Panc1 (cell line): ENCODE data around the gene AMD1. TPM values are rescaled to one million over a fixed set of nuclear protein-coding genes. Genes with fewer than 3 reads are reported as not detected.
"Not testable (repeated sequence)": the region's sequence is repeated elsewhere in the genome, so short reads cannot be mapped to it uniquely, and the experiment has no call there.

Source experiments
- ATAC-seq: fragments of 200-7000 bp; cut with Tn5 transposase; 2 replicates; pipeline ENCODE4 v1.9.1; 2020; ENCODE audit warnings: mild to moderate bottlenecking, moderate library complexity
- BruUV-seq: library from RNA; stranded (reverse); fragments of 400-500 nt; replicated peaks from 2 replicates; lab custom pipeline; 2021; lab: Mats Ljungman, UMichigan
- CTCF ChIA-PET: fragments of 300-600 bp; sonication (Branson Sonifier 250); formaldehyde crosslinking; loops from one replicate; lab custom pipeline; 2022; ENCODE audit warnings: antibody characterized with exemption; lab: Charles Lee
- POLR2A ChIA-PET: fragments of 300-600 bp; sonication (Branson Sonifier 250); formaldehyde crosslinking; loops from one replicate; lab custom pipeline; 2022; ENCODE audit warnings: antibody characterized with exemption; lab: Charles Lee
- DNase-seq: peaks from one replicate; pipeline ENCODE4 v3.0.0-alpha.2; 2010; ENCODE audit warnings: low read depth, low spot score
- H3K27ac ChIP-seq: 2 replicates; pipeline ENCODE4 v1.5.1; 2011; ENCODE audit warnings: mild to moderate bottlenecking, low read length, inconsistent platforms
- H3K27me3 ChIP-seq: fragments of 200-500 bp; sonication (Bioruptor generic); 2 replicates; pipeline ENCODE4 v1.6.0; 2014; ENCODE audit warnings: low read length, inconsistent platforms; ENCODE audit not compliant: control insufficient read depth, insufficient read depth
- H3K36me3 ChIP-seq: fragments of 200-500 bp; sonication (Bioruptor generic); 2 replicates; pipeline ENCODE4 v1.5.1; 2014; ENCODE audit warnings: inconsistent platforms, mild to moderate bottlenecking, low read length, moderate library complexity; ENCODE audit not compliant: control insufficient read depth, insufficient read depth
- H3K4me1 ChIP-seq: 2 replicates; pipeline ENCODE4 v1.5.1; 2011; ENCODE audit warnings: inconsistent platforms, mild to moderate bottlenecking, low read length, moderate library complexity; ENCODE audit not compliant: control insufficient read depth, insufficient read depth
- H3K4me3 ChIP-seq, 2 experiments: 2 replicates each; pipeline ENCODE4 v1.5.1; 2011 to 2012; ENCODE audit warnings: low read depth in 2 of 2, low read length in 2 of 2, mild to moderate bottlenecking in 2 of 2, inconsistent platforms in 1 of 2, moderate library complexity in 1 of 2
- H3K9me3 ChIP-seq: fragments of 200-500 bp; sonication (Bioruptor generic); 2 replicates; pipeline ENCODE4 v1.5.1; 2014; ENCODE audit warnings: low read depth, mild to moderate bottlenecking, inconsistent platforms, low read length, moderate library complexity; ENCODE audit not compliant: control insufficient read depth, insufficient read depth
- POLR2AphosphoS5 ChIP-seq: IDR thresholded peaks from 2 replicates; pipeline ENCODE4 v1.6.1; 2012; ENCODE audit warnings: mild to moderate bottlenecking, low read depth, low read length, moderate library complexity
- SIN3A ChIP-seq: IDR thresholded peaks from 2 replicates; pipeline ENCODE4 v1.6.1; 2012; ENCODE audit warnings: low read depth, mild to moderate bottlenecking, low read length, moderate library complexity, borderline replicate concordance; ENCODE audit not compliant: insufficient read depth
- TCF7L2 ChIP-seq: IDR thresholded peaks from 2 replicates; pipeline ENCODE4 v1.6.1; 2011; ENCODE audit warnings: mild to moderate bottlenecking, low read depth, low read length, inconsistent platforms
- in situ Hi-C: cut with HindIII; loops from 2 replicates; pipeline ENCODE4 v1.10.0; 2016; ENCODE audit warnings: low sequenced_read_pairs, low pct_unique_long_range_greater_than_20kb
- intact Hi-C: fragments of 100-400 bp; cut with micrococcal nuclease; formaldehyde crosslinking; loops from one replicate; pipeline ENCODE4 v1.10.0; 2022; ENCODE audit not compliant: unreplicated experiment
- total RNA-seq: library from RNA; stranded (reverse); gene quantifications from one replicate; pipeline ENCODE4 v1.2.1, GENCODE V29; 2021; ENCODE audit not compliant: unreplicated experiment
- TF ChIP-seq, protein P1 (sequence below): fragments of 450-650 bp; IDR thresholded peaks from 2 replicates; pipeline ENCODE4 v1.5.1; 2017; ENCODE audit warnings: mild to moderate bottlenecking
- TF ChIP-seq, protein P2 (sequence below), 2 experiments: IDR thresholded peaks; 2 replicates each; pipeline ENCODE4 v1.6.1; 2011 to 2012; ENCODE audit warnings: low read depth in 2 of 2, control low read depth in 1 of 2, low read length in 1 of 2, mild to moderate bottlenecking in 1 of 2, moderate library complexity in 1 of 2; ENCODE audit not compliant: insufficient read depth in 1 of 2

The AMD1 gene
- total RNA-seq, 1 experiment from 2014 or later, result 81.7 TPM

DNA sequence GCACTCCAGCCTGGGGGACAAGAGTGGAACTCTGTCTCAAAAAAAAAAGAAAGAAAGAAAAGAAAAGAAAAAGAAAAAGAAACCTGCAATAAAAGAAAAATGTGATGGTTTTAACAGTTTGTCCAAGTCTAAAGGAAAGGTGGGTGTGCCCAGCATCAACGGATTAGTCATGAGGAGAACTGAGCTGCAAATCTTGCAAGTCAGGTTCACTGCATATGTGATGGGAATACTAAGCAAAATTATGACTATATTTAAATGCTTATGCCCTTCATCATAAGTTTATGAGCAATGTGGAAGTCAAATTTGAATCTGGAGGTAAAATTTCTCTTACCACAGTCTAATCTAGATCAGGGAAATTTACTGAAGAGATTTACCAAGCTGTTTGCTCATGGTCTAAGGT, 46.2 kb upstream of the AMD1 start:
- TF ChIP-seq TCF7L2, result no peak
- Histone ChIP-seq H3K27me3 (no peaks in the 10 kb centered on the region; the same call in 1 of the 2 replicates), H3K4me3 (no peak overlapping the region), H3K4me1 (no peaks in the 10 kb centered on the region), H3K9me3 (no peaks in the 10 kb centered on the region), H3K27ac (no peak overlapping the region), H3K36me3 (no peaks in the 10 kb centered on the region)
- no peak for DNase-seq
- intact Hi-C loops, result no loop called here
- ATAC-seq, result no peak
- CTCF ChIA-PET, result no interaction called here
- BruUV-seq, result no TSS peak
- POLR2A ChIA-PET, result interaction anchor here (0.7 to 0.8 kb wide), 3 partner anchors 16 to 1100 kb away, joined by 4 to 5 read pairs (median 4); partner anchors contain the start of gene AMD1
- in situ Hi-C loops, result no loop called here

DNA sequence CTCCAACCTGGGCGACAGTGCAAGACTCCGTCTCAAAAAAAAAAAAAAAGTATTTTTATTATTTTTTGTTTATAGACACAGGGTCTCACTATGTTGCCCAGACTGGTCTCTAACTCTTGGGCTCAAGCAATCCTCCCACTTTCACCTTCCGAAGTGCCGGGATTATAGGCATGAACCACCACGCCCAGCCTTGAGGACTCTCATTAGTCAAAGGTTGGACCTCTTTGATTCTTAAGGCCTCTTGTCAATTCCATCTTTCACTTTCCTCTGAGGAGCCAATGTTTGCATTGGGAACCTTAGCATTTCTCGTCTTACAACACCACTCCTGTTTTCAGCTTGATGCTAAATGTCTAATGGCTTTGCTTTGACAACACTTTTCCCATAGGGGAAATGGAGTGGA, 43.2 kb upstream of the AMD1 start:
- DNase-seq (no peak), ATAC-seq (no peak)
- ChIA-PET CTCF (no interaction called here), POLR2A (no interaction called here)
- Histone ChIP-seq H3K27me3 (no peaks in the 10 kb centered on the region), H3K36me3 (no peaks in the 10 kb centered on the region), H3K9me3 (no peaks in the 10 kb centered on the region), H3K27ac (no peak overlapping the region), H3K4me3 (no peak overlapping the region), H3K4me1 (no peaks in the 10 kb centered on the region)
- TF ChIP-seq, protein P1, sequence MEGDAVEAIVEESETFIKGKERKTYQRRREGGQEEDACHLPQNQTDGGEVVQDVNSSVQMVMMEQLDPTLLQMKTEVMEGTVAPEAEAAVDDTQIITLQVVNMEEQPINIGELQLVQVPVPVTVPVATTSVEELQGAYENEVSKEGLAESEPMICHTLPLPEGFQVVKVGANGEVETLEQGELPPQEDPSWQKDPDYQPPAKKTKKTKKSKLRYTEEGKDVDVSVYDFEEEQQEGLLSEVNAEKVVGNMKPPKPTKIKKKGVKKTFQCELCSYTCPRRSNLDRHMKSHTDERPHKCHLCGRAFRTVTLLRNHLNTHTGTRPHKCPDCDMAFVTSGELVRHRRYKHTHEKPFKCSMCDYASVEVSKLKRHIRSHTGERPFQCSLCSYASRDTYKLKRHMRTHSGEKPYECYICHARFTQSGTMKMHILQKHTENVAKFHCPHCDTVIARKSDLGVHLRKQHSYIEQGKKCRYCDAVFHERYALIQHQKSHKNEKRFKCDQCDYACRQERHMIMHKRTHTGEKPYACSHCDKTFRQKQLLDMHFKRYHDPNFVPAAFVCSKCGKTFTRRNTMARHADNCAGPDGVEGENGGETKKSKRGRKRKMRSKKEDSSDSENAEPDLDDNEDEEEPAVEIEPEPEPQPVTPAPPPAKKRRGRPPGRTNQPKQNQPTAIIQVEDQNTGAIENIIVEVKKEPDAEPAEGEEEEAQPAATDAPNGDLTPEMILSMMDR, result no peak
- TF ChIP-seq POLR2AphosphoS5 (no peak), SIN3A (no peak), TCF7L2 (no peak)
- TF ChIP-seq, protein P2, sequence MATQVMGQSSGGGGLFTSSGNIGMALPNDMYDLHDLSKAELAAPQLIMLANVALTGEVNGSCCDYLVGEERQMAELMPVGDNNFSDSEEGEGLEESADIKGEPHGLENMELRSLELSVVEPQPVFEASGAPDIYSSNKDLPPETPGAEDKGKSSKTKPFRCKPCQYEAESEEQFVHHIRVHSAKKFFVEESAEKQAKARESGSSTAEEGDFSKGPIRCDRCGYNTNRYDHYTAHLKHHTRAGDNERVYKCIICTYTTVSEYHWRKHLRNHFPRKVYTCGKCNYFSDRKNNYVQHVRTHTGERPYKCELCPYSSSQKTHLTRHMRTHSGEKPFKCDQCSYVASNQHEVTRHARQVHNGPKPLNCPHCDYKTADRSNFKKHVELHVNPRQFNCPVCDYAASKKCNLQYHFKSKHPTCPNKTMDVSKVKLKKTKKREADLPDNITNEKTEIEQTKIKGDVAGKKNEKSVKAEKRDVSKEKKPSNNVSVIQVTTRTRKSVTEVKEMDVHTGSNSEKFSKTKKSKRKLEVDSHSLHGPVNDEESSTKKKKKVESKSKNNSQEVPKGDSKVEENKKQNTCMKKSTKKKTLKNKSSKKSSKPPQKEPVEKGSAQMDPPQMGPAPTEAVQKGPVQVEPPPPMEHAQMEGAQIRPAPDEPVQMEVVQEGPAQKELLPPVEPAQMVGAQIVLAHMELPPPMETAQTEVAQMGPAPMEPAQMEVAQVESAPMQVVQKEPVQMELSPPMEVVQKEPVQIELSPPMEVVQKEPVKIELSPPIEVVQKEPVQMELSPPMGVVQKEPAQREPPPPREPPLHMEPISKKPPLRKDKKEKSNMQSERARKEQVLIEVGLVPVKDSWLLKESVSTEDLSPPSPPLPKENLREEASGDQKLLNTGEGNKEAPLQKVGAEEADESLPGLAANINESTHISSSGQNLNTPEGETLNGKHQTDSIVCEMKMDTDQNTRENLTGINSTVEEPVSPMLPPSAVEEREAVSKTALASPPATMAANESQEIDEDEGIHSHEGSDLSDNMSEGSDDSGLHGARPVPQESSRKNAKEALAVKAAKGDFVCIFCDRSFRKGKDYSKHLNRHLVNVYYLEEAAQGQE (IDR thresholded peaks at IDR 0.05; ENCODE audit: insufficient read depth in 1 of 2, low read depth in 2 of 2, low read length in 1 of 2), result no peak
- BruUV-seq, result no TSS peak
- in situ Hi-C loops, result no loop called here
- intact Hi-C loops, result no loop called here

DNA sequence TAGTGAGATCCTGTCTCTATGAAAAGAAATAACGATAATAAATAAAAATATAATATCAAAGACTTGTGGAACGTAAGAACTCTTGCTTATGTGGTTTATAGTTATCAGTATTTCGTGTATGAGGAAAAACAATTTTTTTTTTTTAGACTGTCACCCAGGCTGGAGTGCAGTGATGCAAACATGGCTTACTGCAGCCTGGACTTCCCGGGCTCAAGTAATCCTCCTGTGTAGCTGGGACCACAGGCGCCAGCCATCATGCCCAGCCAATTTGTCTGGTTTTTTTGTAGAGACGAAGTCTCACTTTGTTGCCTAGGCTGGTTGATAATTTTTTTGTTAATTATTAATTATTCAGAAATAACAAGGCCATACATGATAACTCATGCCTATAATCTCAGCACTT, 40.8 kb upstream of the AMD1 start:
- no peak for DNase-seq
- H3K27ac ChIP-seq, result no peak overlapping the region
- H3K36me3 ChIP-seq, result no peaks in the 10 kb centered on the region
- ChIA-PET CTCF (no interaction called here), POLR2A (interaction anchor here (0.7 kb wide), 1 partner anchor 14 kb away, joined by 3 read pairs; no protein-coding TSS in a partner anchor)
- in situ Hi-C loops (no loop called here), intact Hi-C loops (no loop called here)
- no peak for ATAC-seq
- no peak overlapping the region for H3K4me3 ChIP-seq
- H3K9me3 ChIP-seq, result no peaks in the 10 kb centered on the region
- H3K27me3 ChIP-seq, result no peaks in the 10 kb centered on the region
- TF ChIP-seq POLR2AphosphoS5 (no peak), TCF7L2 (no peak), SIN3A (no peak)
- TF ChIP-seq, protein P2 (IDR thresholded peaks at IDR 0.05; ENCODE audit: insufficient read depth in 1 of 2, low read depth in 2 of 2, low read length in 1 of 2), result no peak
- TF ChIP-seq, protein P1, result no peak
- H3K4me1 ChIP-seq, result no peaks in the 10 kb centered on the region
- BruUV-seq, result no TSS peak

DNA sequence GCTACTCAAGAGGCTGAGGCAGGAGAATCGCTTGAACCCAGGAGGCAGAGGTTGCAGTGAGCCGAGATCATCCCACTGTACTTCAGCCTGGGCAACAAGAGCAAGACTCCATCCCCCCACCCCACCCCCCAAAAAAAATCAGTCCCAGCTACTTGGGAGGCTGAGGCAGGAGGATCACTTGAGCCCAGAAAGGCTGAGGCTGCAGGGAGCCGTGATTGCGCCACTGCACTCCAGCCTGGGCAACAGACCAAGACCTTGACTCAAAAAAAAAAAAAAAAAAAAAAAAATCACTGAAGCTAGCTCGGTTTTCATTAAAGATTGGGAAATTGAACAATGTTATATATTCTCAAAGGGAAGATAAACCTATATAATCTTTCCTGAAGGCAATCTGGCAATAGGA, 38.8 kb upstream of the AMD1 start:
- in situ Hi-C loops, H3K27ac ChIP-seq, H3K4me3 ChIP-seq, ATAC-seq, DNase-seq, H3K4me1 ChIP-seq, H3K36me3 ChIP-seq, BruUV-seq, H3K27me3 ChIP-seq, intact Hi-C loops, H3K9me3 ChIP-seq, POLR2A ChIA-PET, CTCF ChIA-PET: not testable (repeated sequence)
